SK-N-SH (cell line): ENCODE results near the gene CTSO.

ENCODE experiments used
- JUND ChIP-seq: IDR thresholded peaks from 2 replicates; pipeline ENCODE4 v1.4.0; 2012
- MEF2A ChIP-seq: IDR thresholded peaks from 2 replicates; pipeline ENCODE4 v1.4.0; 2012; ENCODE audit warnings: low read depth, borderline replicate concordance
- NFIC ChIP-seq: IDR thresholded peaks from 2 replicates; pipeline ENCODE4 v1.4.0; 2012; ENCODE audit warnings: borderline replicate concordance
- NRF1 ChIP-seq: IDR thresholded peaks from 2 replicates; pipeline ENCODE4 v1.6.1; 2012; ENCODE audit warnings: low read depth, mild to moderate bottlenecking, low read length
- POLR2AphosphoS5 ChIP-seq: IDR thresholded peaks from 2 replicates; pipeline ENCODE4 v1.6.1; 2012; ENCODE audit warnings: low read depth, low read length
- RAD21 ChIP-seq: IDR thresholded peaks from 2 replicates; pipeline ENCODE4 v1.6.1; 2012; ENCODE audit warnings: mild to moderate bottlenecking, low read length
- RFX5 ChIP-seq: IDR thresholded peaks from 2 replicates; pipeline ENCODE4 v1.6.1; 2012; ENCODE audit warnings: mild to moderate bottlenecking, improper control_type of control experiment, low read length
- TEAD4 ChIP-seq: IDR thresholded peaks from 2 replicates; pipeline ENCODE4 v1.4.0; 2012; ENCODE audit warnings: mild to moderate bottlenecking, borderline replicate concordance; ENCODE audit not compliant: insufficient read depth
- YY1 ChIP-seq: IDR thresholded peaks from 2 replicates; pipeline ENCODE4 v1.4.0; 2012; ENCODE audit warnings: low read depth, mild to moderate bottlenecking
- ZBTB33 ChIP-seq: IDR thresholded peaks from 2 replicates; pipeline ENCODE4 v1.4.0; 2012; ENCODE audit warnings: low read depth, borderline replicate concordance
- TF ChIP-seq, protein P1 (sequence below): fragments of 200-600 bp; sonication (generic); IDR thresholded peaks from 2 replicates; pipeline ENCODE4 v1.6.1; 2017; ENCODE audit warnings: antibody characterized with exemption, mild to moderate bottlenecking, moderate library complexity
- TF ChIP-seq, protein P2 (sequence below): fragments of 150-350 bp; IDR thresholded peaks from 2 replicates; pipeline ENCODE4 v1.6.1; 2016; ENCODE audit warnings: mild to moderate bottlenecking, low read depth, low read length
- TF ChIP-seq, protein P3 (sequence below): IDR thresholded peaks from 2 replicates; pipeline ENCODE4 v1.6.1; 2012; ENCODE audit warnings: mild to moderate bottlenecking, low read depth, low read length, moderate library complexity
- TF ChIP-seq, protein P4 (sequence below): IDR thresholded peaks from 2 replicates; pipeline ENCODE4 v1.4.0; 2012; ENCODE audit warnings: low read depth

DNA sequence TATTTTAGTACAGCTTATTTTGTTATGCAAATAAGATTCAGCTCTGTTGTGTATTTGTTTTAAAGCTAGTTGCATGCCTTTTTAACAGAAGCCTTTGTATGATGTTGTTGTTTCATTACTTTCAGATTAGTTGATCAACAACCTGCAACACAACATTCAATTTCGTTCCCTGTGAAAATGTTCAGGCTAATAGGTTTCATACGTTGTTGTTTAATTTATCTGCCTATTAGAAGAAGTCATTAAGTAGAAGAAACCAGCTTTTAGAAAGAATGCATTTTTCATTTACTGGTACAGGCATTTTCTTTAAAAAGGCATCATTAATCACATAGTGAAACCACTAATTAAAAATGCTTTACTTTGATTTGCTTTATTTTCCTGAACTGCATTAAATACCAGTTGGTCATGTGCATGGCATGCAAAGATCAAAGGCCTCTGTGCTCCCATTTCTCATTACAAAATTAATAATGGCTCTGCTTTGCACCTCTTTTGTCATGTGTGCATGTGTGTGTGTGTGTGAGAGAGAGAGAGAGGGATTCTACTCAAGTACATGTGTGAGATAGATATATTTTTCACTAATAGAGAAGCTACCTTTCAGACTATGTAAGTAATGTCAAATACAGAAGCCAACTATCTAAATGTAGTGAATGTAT lies 29.2 kb upstream of the CTSO start:
- TF ChIP-seq, protein P1, sequence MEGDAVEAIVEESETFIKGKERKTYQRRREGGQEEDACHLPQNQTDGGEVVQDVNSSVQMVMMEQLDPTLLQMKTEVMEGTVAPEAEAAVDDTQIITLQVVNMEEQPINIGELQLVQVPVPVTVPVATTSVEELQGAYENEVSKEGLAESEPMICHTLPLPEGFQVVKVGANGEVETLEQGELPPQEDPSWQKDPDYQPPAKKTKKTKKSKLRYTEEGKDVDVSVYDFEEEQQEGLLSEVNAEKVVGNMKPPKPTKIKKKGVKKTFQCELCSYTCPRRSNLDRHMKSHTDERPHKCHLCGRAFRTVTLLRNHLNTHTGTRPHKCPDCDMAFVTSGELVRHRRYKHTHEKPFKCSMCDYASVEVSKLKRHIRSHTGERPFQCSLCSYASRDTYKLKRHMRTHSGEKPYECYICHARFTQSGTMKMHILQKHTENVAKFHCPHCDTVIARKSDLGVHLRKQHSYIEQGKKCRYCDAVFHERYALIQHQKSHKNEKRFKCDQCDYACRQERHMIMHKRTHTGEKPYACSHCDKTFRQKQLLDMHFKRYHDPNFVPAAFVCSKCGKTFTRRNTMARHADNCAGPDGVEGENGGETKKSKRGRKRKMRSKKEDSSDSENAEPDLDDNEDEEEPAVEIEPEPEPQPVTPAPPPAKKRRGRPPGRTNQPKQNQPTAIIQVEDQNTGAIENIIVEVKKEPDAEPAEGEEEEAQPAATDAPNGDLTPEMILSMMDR: no peak
- TF ChIP-seq, protein P2, sequence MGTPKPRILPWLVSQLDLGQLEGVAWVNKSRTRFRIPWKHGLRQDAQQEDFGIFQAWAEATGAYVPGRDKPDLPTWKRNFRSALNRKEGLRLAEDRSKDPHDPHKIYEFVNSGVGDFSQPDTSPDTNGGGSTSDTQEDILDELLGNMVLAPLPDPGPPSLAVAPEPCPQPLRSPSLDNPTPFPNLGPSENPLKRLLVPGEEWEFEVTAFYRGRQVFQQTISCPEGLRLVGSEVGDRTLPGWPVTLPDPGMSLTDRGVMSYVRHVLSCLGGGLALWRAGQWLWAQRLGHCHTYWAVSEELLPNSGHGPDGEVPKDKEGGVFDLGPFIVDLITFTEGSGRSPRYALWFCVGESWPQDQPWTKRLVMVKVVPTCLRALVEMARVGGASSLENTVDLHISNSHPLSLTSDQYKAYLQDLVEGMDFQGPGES: no peak
- no peak for TF ChIP-seq RFX5
- TF ChIP-seq JUND: no peak
- no peak for TF ChIP-seq NRF1
- TF ChIP-seq, protein P3, sequence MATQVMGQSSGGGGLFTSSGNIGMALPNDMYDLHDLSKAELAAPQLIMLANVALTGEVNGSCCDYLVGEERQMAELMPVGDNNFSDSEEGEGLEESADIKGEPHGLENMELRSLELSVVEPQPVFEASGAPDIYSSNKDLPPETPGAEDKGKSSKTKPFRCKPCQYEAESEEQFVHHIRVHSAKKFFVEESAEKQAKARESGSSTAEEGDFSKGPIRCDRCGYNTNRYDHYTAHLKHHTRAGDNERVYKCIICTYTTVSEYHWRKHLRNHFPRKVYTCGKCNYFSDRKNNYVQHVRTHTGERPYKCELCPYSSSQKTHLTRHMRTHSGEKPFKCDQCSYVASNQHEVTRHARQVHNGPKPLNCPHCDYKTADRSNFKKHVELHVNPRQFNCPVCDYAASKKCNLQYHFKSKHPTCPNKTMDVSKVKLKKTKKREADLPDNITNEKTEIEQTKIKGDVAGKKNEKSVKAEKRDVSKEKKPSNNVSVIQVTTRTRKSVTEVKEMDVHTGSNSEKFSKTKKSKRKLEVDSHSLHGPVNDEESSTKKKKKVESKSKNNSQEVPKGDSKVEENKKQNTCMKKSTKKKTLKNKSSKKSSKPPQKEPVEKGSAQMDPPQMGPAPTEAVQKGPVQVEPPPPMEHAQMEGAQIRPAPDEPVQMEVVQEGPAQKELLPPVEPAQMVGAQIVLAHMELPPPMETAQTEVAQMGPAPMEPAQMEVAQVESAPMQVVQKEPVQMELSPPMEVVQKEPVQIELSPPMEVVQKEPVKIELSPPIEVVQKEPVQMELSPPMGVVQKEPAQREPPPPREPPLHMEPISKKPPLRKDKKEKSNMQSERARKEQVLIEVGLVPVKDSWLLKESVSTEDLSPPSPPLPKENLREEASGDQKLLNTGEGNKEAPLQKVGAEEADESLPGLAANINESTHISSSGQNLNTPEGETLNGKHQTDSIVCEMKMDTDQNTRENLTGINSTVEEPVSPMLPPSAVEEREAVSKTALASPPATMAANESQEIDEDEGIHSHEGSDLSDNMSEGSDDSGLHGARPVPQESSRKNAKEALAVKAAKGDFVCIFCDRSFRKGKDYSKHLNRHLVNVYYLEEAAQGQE: no peak
- TF ChIP-seq POLR2AphosphoS5: no peak
- TF ChIP-seq TEAD4: no peak
- no peak for TF ChIP-seq NFIC
- no peak for TF ChIP-seq YY1
- TF ChIP-seq MEF2A: no peak
- TF ChIP-seq, protein P4, sequence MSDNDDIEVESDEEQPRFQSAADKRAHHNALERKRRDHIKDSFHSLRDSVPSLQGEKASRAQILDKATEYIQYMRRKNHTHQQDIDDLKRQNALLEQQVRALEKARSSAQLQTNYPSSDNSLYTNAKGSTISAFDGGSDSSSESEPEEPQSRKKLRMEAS: no peak
- TF ChIP-seq RAD21: no peak
- TF ChIP-seq ZBTB33: no peak
